Lower leg skin (tissue), 3 donors: ENCODE measurements around the gene ESPN.

Source experiments
- CTCF ChIP-seq, 3 donors: fragments of 450-650 bp; IDR thresholded peaks; one replicate each; pipeline ENCODE4 v1.5.1; 2016; ENCODE audit warnings: antibody characterized with exemption in 3 of 3, mild to moderate bottlenecking in 3 of 3, moderate library complexity in 2 of 3
- POLR2A ChIP-seq, 2 donors: fragments of 450-650 bp; IDR thresholded peaks; one replicate each; pipeline ENCODE4 v1.6.1; 2016 to 2017; ENCODE audit warnings: antibody characterized with exemption in 2 of 2, mild to moderate bottlenecking in 1 of 2, moderate library complexity in 1 of 2

- TF ChIP-seq CTCF (IDR thresholded peaks at IDR 0.05): no peak
- TF ChIP-seq POLR2A (IDR thresholded peaks at IDR 0.05): no peak
Observed at GRCh38 chr1:6424000-6424565, 493 bp upstream of the ESPN start.
